Measurements from ENCODE around the gene PRKAG1. TPM values are rescaled to one million over a fixed set of nuclear protein-coding genes. Genes with fewer than 3 reads are reported as not detected.

The PRKAG1 gene
- total RNA-seq, 6 experiments from 2014 or later, result 24.8 to 36.2 (median 30.1) TPM

GRCh38 chr12:49027846-49028555 is 9.4 kb upstream of the PRKAG1 start:
- intact Hi-C loops (cut with DNase I), result no loop called here
- Histone ChIP-seq H3K27me3 (no peaks in the 10 kb centered on the region), H3K9me3 (no peaks in the 10 kb centered on the region), H3K36me3 (peaks cover 4 to 77% (median 27%) of the 10 kb centered on the region in 4 donors), H3K4me1 (no peaks in the 10 kb centered on the region), H3K27ac (no peak overlapping the region), H3K4me3 (no peak overlapping the region)
- TF ChIP-seq CTCF (IDR thresholded peaks at IDR 0.05) (no peak), POLR2A (IDR thresholded peaks at IDR 0.05) (no peak)
- WGBS (ENCODE audit: insufficient coverage, low coverage, low lambda C conversion rate, missing lambda C conversion rate), result 78% methylated on average over 5 of the region's 9 CpGs
- ATAC-seq (no peak), DNase-seq (no peak)

GRCh38 chr12:49026678-49027480 is 8.3 kb upstream of the PRKAG1 start:
- WGBS (ENCODE audit: insufficient coverage, low coverage, low lambda C conversion rate, missing lambda C conversion rate), result 93% methylated on average over 13 of the region's 26 CpGs
- TF ChIP-seq POLR2A (IDR thresholded peaks at IDR 0.05), result no peak
- no peak for TF ChIP-seq CTCF (IDR thresholded peaks at IDR 0.05)
- Histone ChIP-seq H3K27ac (no peak overlapping the region), H3K4me1 (no peaks in the 10 kb centered on the region), H3K27me3 (no peaks in the 10 kb centered on the region), H3K36me3 (peaks cover 4 to 79% (median 26%) of the 10 kb centered on the region in 4 donors), H3K9me3 (no peaks in the 10 kb centered on the region), H3K4me3 (no peak overlapping the region)
- intact Hi-C loops (cut with DNase I), result no loop called here
- no peak for DNase-seq
- no peak for ATAC-seq

- no peaks in the 10 kb centered on the region for H3K4me1 ChIP-seq
- TF ChIP-seq POLR2A (IDR thresholded peaks at IDR 0.05), result no peak
- TF ChIP-seq CTCF (IDR thresholded peaks at IDR 0.05), result no peak
- H3K27me3 ChIP-seq, result no peaks in the 10 kb centered on the region
- H3K27ac ChIP-seq, result no peak overlapping the region
- no peak for ATAC-seq
- intact Hi-C loops (cut with DNase I), result no loop called here
- no peak overlapping the region for H3K4me3 ChIP-seq
- H3K36me3 ChIP-seq, result peaks cover 4 to 83% (median 29%) of the 10 kb centered on the region in 4 donors
- no CpG with 5 or more reads among the region's 21 CpGs for WGBS (ENCODE audit: insufficient coverage, low coverage, low lambda C conversion rate, missing lambda C conversion rate)
- no peaks in the 10 kb centered on the region for H3K9me3 ChIP-seq
- no peak for DNase-seq
Measured at GRCh38 chr12:49026101-49026500, 7.5 kb upstream of the PRKAG1 start.

- Histone ChIP-seq H3K27me3 (no peaks in the 10 kb centered on the region), H3K36me3 (peaks cover 4 to 83% (median 29%) of the 10 kb centered on the region in 4 donors), H3K9me3 (no peaks in the 10 kb centered on the region), H3K27ac (no peak overlapping the region), H3K4me1 (no peaks in the 10 kb centered on the region), H3K4me3 (no peak overlapping the region)
- WGBS (ENCODE audit: insufficient coverage, low coverage, low lambda C conversion rate, missing lambda C conversion rate), result 90% methylated on average over 4 of the region's 4 CpGs
- no peak for DNase-seq
- ATAC-seq, result no peak
- no peak for TF ChIP-seq CTCF (IDR thresholded peaks at IDR 0.05)
- no peak for TF ChIP-seq POLR2A (IDR thresholded peaks at IDR 0.05)
- intact Hi-C loops (cut with DNase I), result no loop called here
Measured at GRCh38 chr12:49025463-49025862, 6.9 kb upstream of the PRKAG1 start.
